PC-9 (cell line): ENCODE results near the gene PLET1. TPM values are rescaled to one million over a fixed set of nuclear protein-coding genes. Genes with fewer than 3 reads are reported as not detected.

Experiments
- BruUV-seq: library from RNA; stranded (reverse); fragments of 400-500 nt; replicated peaks from 2 replicates; lab custom pipeline; 2021; lab: Mats Ljungman, UMichigan
- CTCF ChIA-PET: fragments of 300-600 bp; sonication (Branson Sonifier 250); formaldehyde crosslinking; loops from one replicate; lab custom pipeline; 2022; ENCODE audit warnings: antibody characterized with exemption; lab: Charles Lee
- POLR2A ChIA-PET: fragments of 300-600 bp; sonication (Branson Sonifier 250); formaldehyde crosslinking; loops from one replicate; lab custom pipeline; 2022; ENCODE audit warnings: antibody characterized with exemption; ENCODE audit not compliant: unreplicated experiment; lab: Charles Lee
- DNase-seq, 2 experiments: peaks; one replicate each; pipeline versions ENCODE4 v3.0.0 to v3.0.0-alpha.2; 2015 to 2022; ENCODE audit warnings: mixed read lengths in 1 of 2
- H2AFZ ChIP-seq: fragments of 200-600 bp; sonication (generic); 2 replicates; pipeline ENCODE4 v1.8.1; 2017; ENCODE audit warnings: antibody characterized with exemption
- H3F3A ChIP-seq: fragments of 200-600 bp; sonication (generic); 2 replicates; pipeline ENCODE4 v1.8.1; 2017; ENCODE audit warnings: antibody characterized with exemption, mild to moderate bottlenecking, low read depth; ENCODE audit not compliant: insufficient read depth
- H3K27ac ChIP-seq: fragments of 200-600 bp; sonication (generic); 2 replicates; pipeline ENCODE4 v1.6.1; 2016; ENCODE audit warnings: mixed run types
- H3K27me3 ChIP-seq: fragments of 200-600 bp; sonication (generic); 2 replicates; pipeline ENCODE4 v1.6.1; 2016; ENCODE audit warnings: low read depth, mixed run types; ENCODE audit not compliant: insufficient read depth
- H3K36me3 ChIP-seq: fragments of 200-600 bp; sonication (generic); 2 replicates; pipeline ENCODE4 v1.6.1; 2016; ENCODE audit warnings: low read depth, mixed run types
- H3K4me1 ChIP-seq: fragments of 200-600 bp; sonication (generic); replicated peaks from 2 replicates; pipeline ENCODE4 v1.6.1; 2016; ENCODE audit warnings: mixed run types; ENCODE audit not compliant: insufficient read depth
- H3K4me2 ChIP-seq: fragments of 200-600 bp; sonication (generic); 2 replicates; pipeline ENCODE4 v1.6.1; 2017; ENCODE audit warnings: mixed run types
- H3K4me3 ChIP-seq: fragments of 200-600 bp; sonication (generic); 2 replicates; pipeline ENCODE4 v1.6.1; 2016; ENCODE audit warnings: mixed run types
- H3K79me2 ChIP-seq: fragments of 200-600 bp; sonication (generic); 2 replicates; pipeline ENCODE4 v1.6.1; 2017; ENCODE audit warnings: low read depth, mixed run types
- H3K9me2 ChIP-seq: fragments of 200-600 bp; sonication (generic); 2 replicates; pipeline ENCODE4 v1.8.1; 2017; ENCODE audit warnings: mild to moderate bottlenecking; ENCODE audit not compliant: insufficient read depth
- H3K9me3 ChIP-seq: fragments of 200-600 bp; sonication (generic); 2 replicates; pipeline ENCODE4 v1.8.1; 2016; ENCODE audit warnings: low read depth; ENCODE audit not compliant: insufficient read depth
- H4K20me1 ChIP-seq: fragments of 200-600 bp; sonication (generic); 2 replicates; pipeline ENCODE4 v1.8.1; 2017; ENCODE audit not compliant: insufficient read depth
- CTCF ChIP-seq: fragments of 200-600 bp; sonication (generic); conservative IDR thresholded peaks from 2 replicates; pipeline ENCODE4 v1.6.1; 2017; ENCODE audit warnings: mixed run types, antibody characterized with exemption, mild to moderate bottlenecking, moderate library complexity
- EZH2 ChIP-seq: fragments of 200-600 bp; sonication (generic); IDR thresholded peaks from 2 replicates; pipeline ENCODE4 v1.8.0; 2017; ENCODE audit warnings: antibody characterized with exemption, low read depth
- intact Hi-C: fragments of 100-400 bp; cut with micrococcal nuclease; formaldehyde crosslinking; loops from one replicate; pipeline ENCODE4 v1.10.0; 2022; ENCODE audit not compliant: unreplicated experiment
- total RNA-seq: library from RNA; stranded (reverse); gene quantifications from 2 replicates; pipeline ENCODE4 v1.2.3, GENCODE V29; 2021

Gene PLET1
- total RNA-seq, 1 experiment from 2014 or later = not detected

- no peaks in the 10 kb centered on the region for H3K9me2 ChIP-seq
- TF ChIP-seq EZH2 (no peak), CTCF (no peak)
- no peaks in the 10 kb centered on the region for H4K20me1 ChIP-seq
- H3K9me3 ChIP-seq = no peaks in the 10 kb centered on the region
- intact Hi-C loops = loop anchor here (2.0 to 10.0 kb wide), 2 partner anchors 55 to 359 kb away; no protein-coding TSS in a partner anchor
- peak within 1 kb of the TSS; percentile 98 for H3K4me3 ChIP-seq
- H3K4me2 ChIP-seq = peak within 1 kb of the TSS; percentile 96
- DNase-seq = peak; percentile 82 to 83
- peaks cover 32% of the 10 kb centered on the region for H3K79me2 ChIP-seq
- no peaks in the 10 kb centered on the region for H3F3A ChIP-seq
- BruUV-seq = no TSS peak
- H3K27me3 ChIP-seq = no peaks in the 10 kb centered on the region
- H2AFZ ChIP-seq = peak within 1 kb of the TSS; percentile 95
- CTCF ChIA-PET = interaction anchor here (0.7 kb wide), 1 partner anchor 635 kb away, joined by 7 read pairs; no protein-coding TSS in a partner anchor
- POLR2A ChIA-PET = interaction anchor here (0.7 kb wide), 1 partner anchor 236 kb away, joined by 5 read pairs; no protein-coding TSS in a partner anchor
- H3K36me3 ChIP-seq = peaks cover 23% of the 10 kb centered on the region
- peaks cover 17% of the 10 kb centered on the region for H3K4me1 ChIP-seq
- H3K27ac ChIP-seq = peak within 1 kb of the TSS; percentile 76
Measured at GRCh38 chr11:112226062-112226830, 34.4 kb downstream of the PLET1 start, which contains the start of gene PTS. Gene PTS, plus strand, starts transcription at chr11:112226428. Its CDS starts 16 bp downstream, at chr11:112226444.

- Histone ChIP-seq H3K27me3 (no peaks in the 10 kb centered on the region), H2AFZ (peak overlapping the region; percentile 95), H4K20me1 (no peaks in the 10 kb centered on the region), H3K4me2 (peak overlapping the region; percentile 96), H3K9me2 (no peaks in the 10 kb centered on the region), H3K4me1 (peaks cover 23% of the 10 kb centered on the region), H3K9me3 (no peaks in the 10 kb centered on the region), H3K27ac (peak overlapping the region; percentile 76), H3K4me3 (peak overlapping the region; percentile 98), H3F3A (no peaks in the 10 kb centered on the region), H3K36me3 (peaks cover 21% of the 10 kb centered on the region), H3K79me2 (peaks cover 32% of the 10 kb centered on the region)
- TF ChIP-seq EZH2 (no peak), CTCF (no peak)
- intact Hi-C loops = loop anchor here (2.0 to 10.0 kb wide), 2 partner anchors 55 to 359 kb away; no protein-coding TSS in a partner anchor
- POLR2A ChIA-PET = interaction anchor here (0.7 kb wide), 1 partner anchor 236 kb away, joined by 5 read pairs; no protein-coding TSS in a partner anchor
- CTCF ChIA-PET = no interaction called here
- BruUV-seq = TSS peak; percentile 94
- no peak for DNase-seq
Measured at GRCh38 chr11:112225753-112226061, 35.0 kb downstream of the PLET1 start.

GRCh38 chr11:112223754-112224532 lies 36.7 kb downstream of the PLET1 start:
- Histone ChIP-seq H3F3A (no peaks in the 10 kb centered on the region), H3K36me3 (peaks cover 9% of the 10 kb centered on the region; the same call in 1 of the 2 replicates), H3K4me2 (no peak overlapping the region), H3K9me3 (no peaks in the 10 kb centered on the region), H3K4me3 (no peak overlapping the region), H3K79me2 (peaks cover 25% of the 10 kb centered on the region), H2AFZ (no peak overlapping the region), H3K4me1 (peaks cover 25% of the 10 kb centered on the region), H3K27ac (no peak overlapping the region), H4K20me1 (no peaks in the 10 kb centered on the region), H3K9me2 (no peaks in the 10 kb centered on the region), H3K27me3 (no peaks in the 10 kb centered on the region)
- BruUV-seq = no TSS peak
- intact Hi-C loops = loop anchor here (10.0 kb wide), 1 partner anchor 361 kb away; no protein-coding TSS in a partner anchor
- no peak for DNase-seq
- ChIA-PET CTCF (interaction anchor here (1.3 kb wide), 1 partner anchor 57 kb away, joined by 26 read pairs; no protein-coding TSS in a partner anchor), POLR2A (interaction anchor here (0.6 kb wide), 1 partner anchor 569 kb away, joined by 4 read pairs; no protein-coding TSS in a partner anchor)
- no peak for TF ChIP-seq CTCF
- TF ChIP-seq EZH2 = no peak
